HG02678 (cell line): ENCODE measurements around the gene KLHL25.

Experiments used
- ATAC-seq: cut with Tn5 transposase; IDR thresholded peaks from one replicate; pipeline ENCODE4 v1.9.1; 2021; ENCODE audit warnings: mild to moderate bottlenecking, moderate library complexity; ENCODE audit not compliant: unreplicated experiment

Gene KLHL25

DNA sequence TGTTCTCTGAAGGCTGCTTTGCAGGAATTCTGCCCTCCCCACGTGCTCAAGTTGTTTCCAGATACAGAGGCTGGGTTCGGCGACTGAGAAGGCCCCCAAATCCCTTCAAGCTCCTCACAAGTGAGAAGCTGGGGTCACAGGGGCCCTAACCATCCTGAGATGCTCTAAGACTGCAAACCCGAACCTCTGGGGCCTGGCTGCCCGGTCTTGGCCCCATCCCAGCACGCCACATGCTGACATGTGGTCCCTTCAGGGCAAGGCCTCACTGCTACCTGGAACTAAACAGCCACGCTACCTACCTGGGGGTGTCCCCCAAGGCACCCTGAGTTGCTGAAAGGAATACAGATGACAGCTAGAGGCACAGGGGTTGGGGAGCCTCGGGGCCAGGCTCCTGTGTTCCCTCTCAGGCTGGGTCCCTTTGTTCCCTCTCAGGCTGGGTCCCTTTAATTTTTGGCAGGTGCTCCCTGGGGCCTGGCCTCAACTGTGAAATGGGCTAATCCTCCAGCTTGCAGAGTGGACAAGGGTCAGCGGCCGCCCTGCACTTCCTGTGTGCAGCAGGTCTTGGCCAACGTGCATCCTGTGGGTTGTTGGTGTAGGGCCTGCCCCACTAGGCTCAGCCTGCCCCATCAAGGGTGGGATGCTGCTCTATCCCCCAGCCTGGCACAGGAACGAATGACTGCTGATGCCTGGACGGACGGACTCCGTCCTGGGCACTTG is 32.5 kb downstream of the KLHL25 start:
- no peak for ATAC-seq

DNA sequence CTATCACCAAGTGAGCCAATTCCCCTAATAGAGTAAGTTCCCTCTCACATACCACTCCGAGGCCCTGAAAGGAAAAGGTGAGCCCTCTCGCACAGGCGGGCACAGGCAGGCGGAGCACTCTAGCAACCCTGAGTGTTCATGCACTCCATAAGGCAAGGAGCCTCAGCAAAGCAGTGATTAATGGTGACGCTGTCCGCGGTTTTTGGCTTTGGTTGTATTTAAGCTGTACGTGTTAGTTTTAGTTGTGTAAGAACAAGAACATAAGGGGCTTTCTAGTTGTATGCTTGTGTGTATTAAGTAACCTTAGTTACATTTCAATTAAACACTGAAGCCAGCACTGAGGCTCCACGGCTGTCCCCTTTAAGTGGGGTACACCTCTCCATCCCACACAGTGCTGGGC is 33.1 kb downstream of the KLHL25 start:
- ATAC-seq: no peak

GRCh38 chr15:85760531-85761371 is 34.0 kb downstream of the KLHL25 start:
- no peak for ATAC-seq

GRCh38 chr15:85760049-85760448 is 34.7 kb downstream of the KLHL25 start:
- no peak for ATAC-seq

GRCh38 chr15:85759376-85759775 is 35.3 kb downstream of the KLHL25 start:
- ATAC-seq: no peak

- ATAC-seq: no peak
Observed at GRCh38 chr15:85758655-85758978, 36.1 kb downstream of the KLHL25 start.

DNA sequence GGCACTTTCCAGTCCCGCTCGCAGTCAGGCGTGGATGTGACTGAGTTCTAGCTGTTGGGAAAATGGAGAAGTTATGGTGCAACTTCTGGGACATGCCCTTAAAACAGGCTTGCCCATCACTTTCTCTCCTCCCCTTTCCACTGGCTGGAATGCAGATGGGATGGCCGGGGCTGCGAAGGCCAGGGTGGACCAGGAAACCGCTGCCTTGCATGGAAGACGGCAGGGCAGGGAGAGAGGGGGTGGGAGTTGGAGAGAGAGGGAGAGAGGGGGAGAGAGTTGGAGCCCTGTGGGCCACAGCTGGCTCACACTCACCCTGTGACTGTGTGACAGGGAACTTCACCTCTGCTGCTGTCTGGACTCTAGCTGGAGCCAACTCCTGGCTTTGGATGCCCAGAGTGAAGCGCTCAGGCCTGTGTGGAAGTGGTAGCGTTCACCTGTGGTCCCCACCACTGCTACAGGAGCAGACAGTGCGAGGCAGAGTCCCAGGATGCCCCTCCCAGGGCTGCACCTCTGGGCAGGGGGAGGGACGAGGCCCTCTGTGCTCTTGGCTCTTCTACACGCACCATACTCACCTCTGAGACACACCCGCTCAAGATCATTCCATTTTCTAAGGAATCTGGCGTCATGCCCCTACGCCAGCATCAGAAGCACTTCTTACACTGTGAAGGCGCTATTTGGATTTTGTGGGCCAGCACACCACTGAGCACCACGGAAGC is 36.6 kb downstream of the KLHL25 start:
- ATAC-seq: no peak

GRCh38 chr15:85757073-85757938 is 37.4 kb downstream of the KLHL25 start:
- ATAC-seq: no peak

DNA sequence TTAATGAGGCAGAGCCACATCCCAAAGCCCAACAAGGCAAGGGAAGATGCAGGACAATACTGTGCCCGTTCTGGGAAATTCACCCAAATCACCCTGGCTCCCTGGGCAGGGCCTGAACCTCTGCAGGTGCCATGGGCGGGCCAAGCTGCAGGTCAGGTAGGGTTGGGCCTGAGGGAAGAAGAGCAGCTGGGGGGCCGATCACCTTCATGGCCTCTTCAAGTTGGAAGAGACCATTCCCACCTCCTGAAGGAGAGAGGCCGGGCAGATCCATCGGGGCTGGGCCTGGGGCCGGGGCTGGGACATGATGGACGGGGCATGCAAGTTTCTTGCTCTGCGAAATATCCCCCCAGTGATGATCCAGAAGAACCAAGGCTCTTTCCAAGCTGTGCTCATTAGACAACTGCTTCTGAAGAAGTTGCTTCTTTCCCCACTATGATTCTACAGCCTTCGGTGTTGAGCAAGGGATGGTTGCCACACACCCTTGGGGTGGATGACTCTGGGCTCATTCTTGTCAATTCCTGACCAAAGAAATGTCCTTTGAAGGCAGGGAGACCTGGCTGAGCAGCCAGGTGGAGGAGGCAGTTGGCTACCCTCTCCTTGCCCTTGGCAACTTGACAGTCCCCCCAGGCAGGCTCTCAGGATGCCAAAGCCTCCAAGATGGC is 38.2 kb downstream of the KLHL25 start:
- no peak for ATAC-seq

DNA sequence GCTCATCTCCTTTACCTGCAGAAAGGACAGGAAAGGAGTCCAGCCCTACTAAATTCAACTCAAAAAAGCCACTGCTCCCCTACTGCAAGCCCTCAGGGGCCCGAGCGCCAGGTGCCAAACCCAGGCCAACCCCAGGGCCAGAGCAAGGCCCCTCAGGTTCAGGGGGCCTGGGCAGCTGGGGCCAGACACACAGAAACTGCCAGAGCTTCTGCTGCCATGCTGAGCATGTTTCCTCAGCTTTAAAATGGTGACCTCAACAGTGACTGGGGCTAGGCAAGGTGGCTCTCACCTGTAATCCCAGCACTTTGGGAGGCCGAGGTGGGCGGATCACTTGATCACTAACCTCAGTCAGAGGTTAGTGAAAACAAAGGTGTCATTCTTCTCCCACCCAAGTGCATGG is 38.8 kb downstream of the KLHL25 start:
- no peak for ATAC-seq

GRCh38 chr15:85755471-85755870 is 39.3 kb downstream of the KLHL25 start:
- no peak for ATAC-seq

- no peak for ATAC-seq
Observed at GRCh38 chr15:85754989-85755388, 39.7 kb downstream of the KLHL25 start.

DNA sequence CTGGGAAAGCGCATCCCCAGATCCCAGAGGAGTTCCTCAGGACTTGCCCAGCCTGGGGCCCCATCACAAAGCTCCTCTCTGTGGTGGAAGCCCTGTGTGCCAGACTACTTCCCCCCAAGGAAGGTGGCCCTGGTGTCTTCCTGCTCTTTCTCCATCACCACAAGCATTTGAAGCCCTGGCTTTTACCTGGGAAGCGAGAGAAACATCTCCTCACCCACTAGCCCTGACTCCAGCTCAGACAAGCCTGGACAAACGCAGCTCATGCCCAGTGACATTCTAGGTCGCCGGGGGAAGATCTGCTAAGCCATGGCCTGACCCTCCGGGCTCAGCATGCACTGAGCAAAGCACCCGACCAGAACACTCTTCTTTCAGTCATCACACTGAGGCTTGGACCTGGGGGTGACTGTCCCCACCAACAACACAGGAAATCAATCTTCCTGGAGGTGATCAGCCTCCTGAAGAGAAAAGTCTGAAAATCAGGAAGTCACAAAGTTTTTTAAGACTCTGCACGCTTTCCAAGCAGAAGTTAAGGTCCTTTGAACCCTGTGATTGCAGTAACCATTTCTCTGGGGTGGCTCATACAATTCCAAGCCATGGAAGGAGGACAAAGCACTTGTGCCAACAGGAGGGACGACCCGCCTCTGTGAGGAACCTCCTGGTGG is 40.8 kb downstream of the KLHL25 start:
- no peak for ATAC-seq

DNA sequence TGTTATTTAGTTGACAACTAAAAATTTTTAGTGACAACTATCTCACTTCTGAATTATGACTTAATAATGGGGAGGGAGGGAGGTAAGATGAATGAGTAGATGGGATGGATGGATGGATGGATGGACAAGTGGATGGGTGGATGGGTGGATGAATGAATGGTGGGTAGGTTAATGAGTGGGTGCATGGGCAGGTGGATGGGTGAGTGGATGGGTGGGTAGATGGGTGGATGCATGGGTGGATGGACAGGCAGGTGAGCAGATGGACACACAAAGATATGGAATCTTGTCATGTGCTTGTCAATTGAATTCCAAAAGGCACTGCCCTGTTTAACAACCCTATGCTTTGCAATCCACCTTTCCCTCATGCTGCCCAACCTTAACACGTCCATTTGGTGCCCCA is 41.5 kb downstream of the KLHL25 start:
- ATAC-seq: no peak

DNA sequence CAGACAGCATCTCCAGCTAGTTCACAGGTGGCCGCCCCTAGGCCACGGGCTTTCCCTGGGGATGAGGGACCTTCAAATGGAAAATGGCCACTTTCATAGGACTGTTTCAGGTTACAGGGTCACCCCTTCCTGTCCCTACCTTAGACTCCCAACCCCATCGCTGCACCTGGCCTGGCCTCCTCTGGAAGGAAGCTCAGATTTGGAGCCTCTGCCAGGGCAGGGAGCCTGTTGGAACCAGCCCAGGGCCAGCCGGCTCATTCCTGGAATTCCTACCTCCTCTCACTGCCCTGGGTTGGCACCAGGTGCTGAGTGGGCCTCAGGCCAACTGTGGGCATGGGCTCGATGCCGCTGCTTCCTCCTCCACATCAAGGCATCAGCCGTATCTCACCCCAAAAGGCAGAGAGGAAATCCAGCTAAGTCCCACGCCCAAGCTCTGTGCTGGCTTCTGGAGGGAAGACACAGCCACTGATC is 42.2 kb downstream of the KLHL25 start:
- ATAC-seq: no peak

DNA sequence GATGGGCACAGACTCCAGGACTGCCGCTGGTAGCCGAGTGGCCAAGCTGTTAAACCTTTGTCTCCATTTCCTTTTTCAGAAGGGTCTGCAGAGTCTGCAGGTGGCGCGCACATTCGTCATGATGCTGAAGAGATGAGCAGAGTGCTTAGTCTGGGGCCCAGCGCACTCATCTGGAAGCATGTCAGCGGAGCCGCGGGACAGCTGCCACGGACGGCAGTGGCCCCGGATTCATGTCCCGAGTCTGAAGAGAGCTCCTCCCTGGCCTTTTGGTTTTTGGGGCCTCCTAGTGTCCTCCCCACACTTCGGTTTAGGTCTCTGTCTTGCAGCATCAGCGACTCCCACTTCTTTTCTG is 42.6 kb downstream of the KLHL25 start:
- ATAC-seq: no peak

DNA sequence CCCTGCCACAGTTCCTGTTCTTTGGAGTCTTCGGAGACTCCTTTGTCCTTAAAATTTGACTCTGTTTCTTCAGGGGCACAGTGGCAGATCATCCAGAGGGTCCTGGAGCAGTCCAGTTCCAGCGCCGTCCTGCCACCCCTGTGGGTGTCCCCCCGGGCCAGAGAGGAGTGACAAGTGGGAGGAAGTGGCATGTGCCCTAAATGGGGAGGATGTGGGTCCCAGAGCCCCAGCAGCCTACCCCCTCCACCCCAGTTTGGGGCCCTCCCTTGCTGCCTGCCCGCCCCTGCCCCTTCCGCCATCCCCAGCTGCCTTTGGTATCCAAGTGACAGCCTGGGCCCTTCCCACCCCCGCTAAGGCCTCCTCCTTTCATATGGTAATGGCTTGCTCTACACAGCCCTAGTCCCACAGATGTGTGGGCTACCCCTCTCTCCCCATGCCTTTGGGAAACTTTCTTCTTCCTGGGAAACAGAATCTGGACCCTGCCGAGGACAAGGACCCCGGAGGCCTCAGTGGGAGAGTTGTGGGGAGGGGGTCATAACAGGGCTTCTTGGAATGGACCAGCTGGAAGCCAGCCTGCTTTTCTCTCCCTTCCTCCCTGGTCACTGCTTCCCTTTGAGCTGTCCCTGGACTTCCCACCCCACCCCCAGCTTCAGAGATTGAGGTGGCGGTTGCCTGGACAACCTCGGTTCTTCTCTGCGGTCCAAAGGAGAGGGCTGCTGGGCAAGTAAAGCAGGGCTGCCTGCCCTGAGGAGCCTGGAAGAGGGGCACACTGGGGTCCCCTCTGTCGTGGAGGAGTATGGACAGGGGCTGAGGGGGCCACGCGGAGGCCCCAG is 43.2 kb downstream of the KLHL25 start:
- no peak for ATAC-seq

- ATAC-seq: no peak
Observed at GRCh38 chr15:85750319-85751290, 44.1 kb downstream of the KLHL25 start.
